Neural progenitor cell (in vitro differentiated cells): ENCODE results near the gene ZNF286A. TPM values are rescaled to one million over a fixed set of nuclear protein-coding genes. Genes with fewer than 3 reads are reported as not detected.
A peak's percentile ranks its signal among the peaks of the same experiment; 100 is the strongest.
"Not testable (repeated sequence)": the region's sequence is repeated elsewhere in the genome, so short reads cannot be mapped to it uniquely, and the experiment has no call there.

Experiments used
- DNase-seq: peaks from one replicate; pipeline ENCODE4 v3.0.0-alpha.2; 2016; ENCODE audit warnings: low spot score
- H2AFZ ChIP-seq: fragments of 200-600 bp; sonication (generic); replicated peaks from 2 replicates; pipeline ENCODE4 v1.6.1; 2016; ENCODE audit warnings: antibody characterized with exemption
- H3F3A ChIP-seq: fragments of 200-600 bp; sonication (generic); 2 replicates; pipeline ENCODE4 v1.6.1; 2016; ENCODE audit warnings: antibody characterized with exemption, low read depth
- H3K27ac ChIP-seq: fragments of 200-600 bp; sonication (generic); 2 replicates; pipeline ENCODE4 v1.5.1; 2016; ENCODE audit warnings: mild to moderate bottlenecking
- H3K27me3 ChIP-seq: fragments of 200-600 bp; sonication (generic); 2 replicates; pipeline ENCODE4 v1.6.1; 2016; ENCODE audit warnings: mild to moderate bottlenecking, moderate library complexity
- H3K36me3 ChIP-seq: fragments of 200-600 bp; sonication (generic); 2 replicates; pipeline ENCODE4 v1.5.1; 2016
- H3K4me1 ChIP-seq: fragments of 200-600 bp; sonication (generic); 2 replicates; pipeline ENCODE4 v1.6.1; 2016; ENCODE audit warnings: mixed run types
- H3K4me2 ChIP-seq: fragments of 200-600 bp; sonication (generic); 2 replicates; pipeline ENCODE4 v1.6.1; 2016
- H3K4me3 ChIP-seq: fragments of 200-600 bp; sonication (generic); 2 replicates; pipeline ENCODE4 v1.5.1; 2016
- H3K79me2 ChIP-seq: fragments of 200-600 bp; sonication (generic); 2 replicates; pipeline ENCODE4 v1.6.1; 2016; ENCODE audit warnings: low read depth
- H3K9ac ChIP-seq: fragments of 200-600 bp; sonication (generic); 2 replicates; pipeline ENCODE4 v1.6.1; 2016
- H3K9me3 ChIP-seq: fragments of 200-600 bp; sonication (generic); 2 replicates; pipeline ENCODE4 v1.5.1; 2016; ENCODE audit warnings: low read depth
- H4K20me1 ChIP-seq: fragments of 200-600 bp; sonication (generic); 2 replicates; pipeline ENCODE4 v1.6.1; 2016; ENCODE audit warnings: low read depth
- H3K27ac Mint-ChIP-seq: 3 replicates; pipeline ENCODE4 v1.8.0; 2021; ENCODE audit warnings: mixed read lengths
- H3K27me3 Mint-ChIP-seq: 2 replicates; pipeline ENCODE4 v1.8.0; 2022; ENCODE audit warnings: low read depth, mild to moderate bottlenecking, inconsistent platforms, moderate library complexity, mixed read lengths; ENCODE audit not compliant: insufficient read depth
- H3K36me3 Mint-ChIP-seq: 3 replicates; pipeline ENCODE4 v1.8.0; 2021; ENCODE audit warnings: mixed read lengths
- H3K4me1 Mint-ChIP-seq: 3 replicates; pipeline ENCODE4 v1.8.0; 2021; ENCODE audit warnings: mixed read lengths
- H3K4me3 Mint-ChIP-seq: 3 replicates; pipeline ENCODE4 v1.8.0; 2021; ENCODE audit warnings: mild to moderate bottlenecking, moderate library complexity, mixed read lengths
- H3K9me3 Mint-ChIP-seq: 3 replicates; pipeline ENCODE4 v1.8.0; 2020; ENCODE audit warnings: mixed read lengths
- EZH2 ChIP-seq: fragments of 200-600 bp; sonication (generic); IDR thresholded peaks from 2 replicates; pipeline ENCODE4 v1.6.1; 2017; ENCODE audit warnings: antibody characterized with exemption, mild to moderate bottlenecking, moderate library complexity
- EZH2phosphoT487 ChIP-seq: fragments of 200-600 bp; sonication (generic); IDR thresholded peaks from 2 replicates; pipeline ENCODE4 v1.6.1; 2017; ENCODE audit warnings: antibody characterized with exemption
- small RNA-seq: library from RNA; depleted of rRNA; stranded (forward); fragments of <200 nt; gene quantifications from one replicate; pipeline ENCODE3, GENCODE V24; 2015
- total RNA-seq: library from RNA; depleted of rRNA; stranded (reverse); fragments of >200 nt; gene quantifications from 2 replicates; pipeline ENCODE4 v1.2.3, GENCODE V29; 2015; ENCODE audit warnings: low replicate concordance
- TF ChIP-seq, protein P1 (sequence below): fragments of 200-600 bp; sonication (generic); IDR thresholded peaks from 2 replicates; pipeline ENCODE4 v1.5.1; 2017; ENCODE audit warnings: antibody characterized with exemption, mild to moderate bottlenecking

Gene ZNF286A
- total RNA-seq, 1 donor from 2014 or later, result 216 TPM

DNA sequence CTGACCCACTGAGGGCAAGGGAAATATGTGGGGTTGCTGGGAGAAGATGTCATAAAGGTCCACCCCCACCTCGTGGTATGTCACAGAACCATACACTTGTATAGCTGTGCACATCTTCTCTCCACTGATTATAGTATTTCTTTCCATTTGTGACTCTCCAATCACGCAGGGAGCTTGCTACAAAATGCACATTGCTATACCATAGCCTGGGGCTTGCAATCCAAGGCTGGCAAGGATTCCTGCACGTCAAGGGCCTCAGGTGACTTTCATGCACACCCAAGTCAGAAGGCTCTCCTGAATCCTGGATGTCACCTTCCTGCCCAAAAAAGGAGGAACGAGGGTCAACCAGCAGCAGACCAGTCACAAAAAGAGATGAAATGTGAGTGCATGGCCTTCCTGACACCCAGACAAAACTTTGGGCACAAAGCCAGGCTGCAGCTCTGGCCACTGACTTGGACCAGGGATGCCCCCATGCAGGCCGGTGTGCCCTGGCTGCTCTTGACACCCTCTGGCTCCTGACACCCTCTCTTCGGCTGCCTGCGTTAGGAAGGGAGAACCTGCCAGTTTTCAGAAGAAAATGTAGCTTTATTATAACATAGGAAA is 44.6 kb downstream of the ZNF286A start:
- peaks cover 3% of the 10 kb centered on the region for H3K4me1 ChIP-seq
- no peaks in the 10 kb centered on the region for H3K79me2 ChIP-seq
- no peaks in the 10 kb centered on the region for H3K27me3 ChIP-seq
- Mint-ChIP-seq H3K36me3 (no peaks in the 10 kb centered on the region), H3K4me3 (no peak overlapping the region), H3K9me3 (no peaks in the 10 kb centered on the region), H3K4me1 (peaks cover 16% of the 10 kb centered on the region), H3K27me3 (peaks cover 2% of the 10 kb centered on the region), H3K27ac (peak overlapping the region; percentile 76)
- no peaks in the 10 kb centered on the region for H3F3A ChIP-seq
- H3K27ac ChIP-seq, result no peak overlapping the region
- no peak overlapping the region for H3K4me3 ChIP-seq
- no peaks in the 10 kb centered on the region for H3K36me3 ChIP-seq
- no peak overlapping the region for H3K4me2 ChIP-seq
- no peaks in the 10 kb centered on the region for H4K20me1 ChIP-seq
- no peak overlapping the region for H3K9ac ChIP-seq
- DNase-seq, result no peak
- no peaks in the 10 kb centered on the region for H3K9me3 ChIP-seq
- H2AFZ ChIP-seq, result no peak overlapping the region
- TF ChIP-seq, protein P1, sequence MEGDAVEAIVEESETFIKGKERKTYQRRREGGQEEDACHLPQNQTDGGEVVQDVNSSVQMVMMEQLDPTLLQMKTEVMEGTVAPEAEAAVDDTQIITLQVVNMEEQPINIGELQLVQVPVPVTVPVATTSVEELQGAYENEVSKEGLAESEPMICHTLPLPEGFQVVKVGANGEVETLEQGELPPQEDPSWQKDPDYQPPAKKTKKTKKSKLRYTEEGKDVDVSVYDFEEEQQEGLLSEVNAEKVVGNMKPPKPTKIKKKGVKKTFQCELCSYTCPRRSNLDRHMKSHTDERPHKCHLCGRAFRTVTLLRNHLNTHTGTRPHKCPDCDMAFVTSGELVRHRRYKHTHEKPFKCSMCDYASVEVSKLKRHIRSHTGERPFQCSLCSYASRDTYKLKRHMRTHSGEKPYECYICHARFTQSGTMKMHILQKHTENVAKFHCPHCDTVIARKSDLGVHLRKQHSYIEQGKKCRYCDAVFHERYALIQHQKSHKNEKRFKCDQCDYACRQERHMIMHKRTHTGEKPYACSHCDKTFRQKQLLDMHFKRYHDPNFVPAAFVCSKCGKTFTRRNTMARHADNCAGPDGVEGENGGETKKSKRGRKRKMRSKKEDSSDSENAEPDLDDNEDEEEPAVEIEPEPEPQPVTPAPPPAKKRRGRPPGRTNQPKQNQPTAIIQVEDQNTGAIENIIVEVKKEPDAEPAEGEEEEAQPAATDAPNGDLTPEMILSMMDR, result no peak

DNA sequence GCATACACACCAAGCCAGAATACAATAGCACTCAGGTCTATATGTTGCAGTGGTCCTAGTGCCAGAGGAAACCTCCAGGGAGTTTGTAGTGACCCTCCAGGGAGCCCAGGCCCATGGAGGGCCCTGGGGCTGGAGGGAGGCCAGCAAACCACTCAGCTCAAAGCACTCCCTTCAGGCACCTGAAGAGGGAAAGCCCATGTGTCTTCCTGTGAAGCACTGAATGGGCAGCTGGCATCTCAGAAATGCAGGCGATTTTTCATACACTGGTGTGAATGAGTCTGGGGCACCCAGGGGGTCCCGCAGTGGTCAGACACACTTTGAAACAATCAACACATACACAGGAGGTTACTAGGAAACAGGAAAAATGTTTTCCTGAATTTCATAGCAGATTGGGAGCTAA is 45.3 kb downstream of the ZNF286A start:
- TF ChIP-seq EZH2 (no peak), EZH2phosphoT487 (no peak)
- TF ChIP-seq, protein P1, result no peak
- Histone ChIP-seq H3F3A (no peaks in the 10 kb centered on the region), H3K4me3 (no peak overlapping the region), H3K79me2 (no peaks in the 10 kb centered on the region), H3K36me3 (no peaks in the 10 kb centered on the region), H3K27me3 (no peaks in the 10 kb centered on the region), H3K4me1 (peaks cover 3% of the 10 kb centered on the region), H3K9ac (no peak overlapping the region), H3K27ac (no peak overlapping the region), H3K4me2 (no peak overlapping the region), H4K20me1 (no peaks in the 10 kb centered on the region), H2AFZ (no peak overlapping the region), H3K9me3 (no peaks in the 10 kb centered on the region)
- H3K9me3 Mint-ChIP-seq, result no peaks in the 10 kb centered on the region
- no peak overlapping the region for H3K4me3 Mint-ChIP-seq
- no peaks in the 10 kb centered on the region for H3K36me3 Mint-ChIP-seq
- peaks cover 2% of the 10 kb centered on the region for H3K27me3 Mint-ChIP-seq
- no peak overlapping the region for H3K27ac Mint-ChIP-seq
- no peak for DNase-seq
- peaks cover 16% of the 10 kb centered on the region for H3K4me1 Mint-ChIP-seq

DNA sequence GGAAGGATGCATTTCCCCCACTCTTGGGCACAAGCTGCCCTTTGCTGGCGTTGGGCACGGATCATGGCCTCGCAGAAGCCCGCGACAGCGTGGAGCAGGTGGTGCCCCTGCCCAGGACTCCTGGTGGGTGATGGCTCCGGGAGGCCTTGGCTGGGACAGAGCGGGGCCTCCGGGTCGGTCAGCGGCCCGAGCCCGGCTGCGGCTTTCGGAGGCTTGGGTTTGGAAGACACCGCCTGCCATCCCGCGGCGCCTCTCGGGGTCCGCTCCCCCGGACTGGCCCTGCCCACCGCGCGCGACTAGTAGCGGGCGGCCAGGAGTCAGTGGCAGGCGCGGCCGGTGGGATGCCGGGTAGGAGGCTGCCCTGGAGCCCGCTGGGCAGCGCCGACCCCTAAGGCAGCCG is 49.9 kb downstream of the ZNF286A start:
- not testable (repeated sequence) for H3K9me3 Mint-ChIP-seq, H3K36me3 ChIP-seq, H3K27ac ChIP-seq, H3K36me3 Mint-ChIP-seq, H3K9me3 ChIP-seq, H3K27me3 Mint-ChIP-seq, H3K4me3 ChIP-seq, H3K79me2 ChIP-seq, H3K4me3 Mint-ChIP-seq, H3K4me1 ChIP-seq, H4K20me1 ChIP-seq, H2AFZ ChIP-seq, DNase-seq, H3K27me3 ChIP-seq, H3K9ac ChIP-seq, H3K27ac Mint-ChIP-seq, H3K4me2 ChIP-seq, H3F3A ChIP-seq
- H3K4me1 Mint-ChIP-seq, result peaks cover 11% of the 10 kb centered on the region

DNA sequence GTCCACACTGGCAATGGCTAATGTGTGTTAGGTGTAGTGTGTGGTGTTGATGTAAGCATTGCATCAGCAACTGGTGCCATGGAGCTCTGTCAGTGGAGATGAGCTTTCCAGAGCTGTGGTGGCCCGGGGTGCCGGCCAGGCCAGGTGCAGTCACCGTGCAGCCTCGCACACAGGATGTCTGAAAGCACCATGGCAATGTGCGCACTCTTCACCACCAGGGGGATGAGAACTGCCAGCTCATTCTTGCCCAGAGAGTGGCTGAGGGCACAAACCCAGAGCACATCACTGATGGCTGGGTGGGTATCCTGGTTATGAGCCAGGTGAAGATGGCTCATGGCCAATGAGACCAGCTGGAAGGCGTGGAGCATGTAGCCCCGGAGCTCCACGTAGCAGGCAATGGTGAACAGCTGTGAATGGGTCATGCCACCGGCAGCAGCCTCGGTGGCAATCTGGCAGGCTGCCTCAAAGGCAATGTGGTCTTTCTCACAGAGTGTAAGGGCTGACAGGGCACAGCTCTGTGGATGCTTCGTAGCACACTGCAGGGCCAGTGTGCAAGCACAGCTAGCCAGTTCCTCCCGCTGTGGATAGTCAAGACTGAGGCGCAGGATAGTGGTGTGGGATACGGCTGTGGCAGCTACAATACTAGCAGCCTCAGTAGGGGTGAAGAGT is 69.4 kb downstream of the ZNF286A start:
- H3K27me3 ChIP-seq, H2AFZ ChIP-seq, H3F3A ChIP-seq, H3K9ac ChIP-seq, H3K9me3 ChIP-seq, H3K27me3 Mint-ChIP-seq, DNase-seq, H3K36me3 Mint-ChIP-seq, H3K27ac ChIP-seq, H3K9me3 Mint-ChIP-seq, H3K4me1 ChIP-seq, H4K20me1 ChIP-seq, H3K4me1 Mint-ChIP-seq, H3K79me2 ChIP-seq, H3K36me3 ChIP-seq, H3K4me2 ChIP-seq, H3K4me3 Mint-ChIP-seq, H3K4me3 ChIP-seq, H3K27ac Mint-ChIP-seq: not testable (repeated sequence)

Small RNAs within 50 kb of the gene (small RNA-seq; reads per million reads assigned to genes)
- gene ZNF29P, result not detected

Other genes starting within 250 kb of the ZNF286A start
- gene CDRT4, start 232.1 kb upstream of the ZNF286A start, total RNA-seq, result 7.7 and 18.2 TPM in 2 replicates
- 25.4 and 36.0 TPM in 2 replicates for gene TVP23C, start 136.3 kb upstream of the ZNF286A start, total RNA-seq
- not detected in 2 replicates for gene FBXW10B, start 80.0 kb upstream of the ZNF286A start, total RNA-seq
- gene TRIM16, start 15.4 kb upstream of the ZNF286A start, total RNA-seq, result 32.1 and 61.6 TPM in 2 replicates
- gene TBC1D26, start 32.5 kb downstream of the ZNF286A start, total RNA-seq, result 0.58 and 4.4 TPM in 2 replicates
- 1.9 and 4.4 TPM in 2 replicates for gene ADORA2B, start 245.4 kb downstream of the ZNF286A start, total RNA-seq